Mononuclear cell (primary cell): ENCODE data around the gene FOLH1. TPM values are rescaled to one million over a fixed set of nuclear protein-coding genes. Genes with fewer than 3 reads are reported as not detected.
"Not testable (repeated sequence)": the region's sequence is repeated elsewhere in the genome, so short reads cannot be mapped to it uniquely, and the experiment has no call there.

ENCODE experiments used
- H3K27me3 ChIP-seq: 2 replicates; pipeline ENCODE4 v1.6.0; 2011; ENCODE audit warnings: low read length, control low read depth; ENCODE audit not compliant: insufficient read depth
- H3K4me1 ChIP-seq: 2 replicates; pipeline ENCODE4 v1.5.1; 2011; ENCODE audit warnings: mild to moderate bottlenecking, low read length, control low read depth; ENCODE audit not compliant: insufficient read depth
- H3K4me3 ChIP-seq: 2 replicates; pipeline ENCODE4 v1.5.1; 2011; ENCODE audit warnings: mild to moderate bottlenecking, low read length, moderate library complexity
- H3K9me3 ChIP-seq: 2 replicates; pipeline ENCODE4 v1.5.1; 2011; ENCODE audit warnings: low read depth, mild to moderate bottlenecking, control low read depth, low read length
- total RNA-seq: library from RNA; depleted of rRNA; stranded (reverse); fragments of >200 nt; gene quantifications from one replicate; pipeline ENCODE4 v1.2.3, GENCODE V29; 2012

FOLH1 gene
- total RNA-seq, 1 donor: not detected

GRCh38 chr11:49202287-49202976 is 6.0 kb downstream of the FOLH1 start:
- Histone ChIP-seq H3K9me3 (no peaks in the 10 kb centered on the region), H3K4me1 (no peaks in the 10 kb centered on the region), H3K4me3 (no peak overlapping the region), H3K27me3 (no peaks in the 10 kb centered on the region)

GRCh38 chr11:49196775-49197174 is 11.6 kb downstream of the FOLH1 start:
- H3K4me1 ChIP-seq, H3K9me3 ChIP-seq, H3K27me3 ChIP-seq, H3K4me3 ChIP-seq: not testable (repeated sequence)

- not testable (repeated sequence) for H3K27me3 ChIP-seq, H3K9me3 ChIP-seq, H3K4me3 ChIP-seq, H3K4me1 ChIP-seq
Measured at GRCh38 chr11:49196002-49196401, 12.4 kb downstream of the FOLH1 start.

GRCh38 chr11:49190287-49190686 is 18.1 kb downstream of the FOLH1 start:
- H3K9me3 ChIP-seq, H3K4me1 ChIP-seq, H3K27me3 ChIP-seq, H3K4me3 ChIP-seq: not testable (repeated sequence)

GRCh38 chr11:49186225-49186624 is 22.2 kb downstream of the FOLH1 start:
- not testable (repeated sequence) for H3K4me1 ChIP-seq, H3K27me3 ChIP-seq, H3K9me3 ChIP-seq, H3K4me3 ChIP-seq

GRCh38 chr11:49185597-49185996 is 22.8 kb downstream of the FOLH1 start:
- not testable (repeated sequence) for H3K4me1 ChIP-seq, H3K4me3 ChIP-seq, H3K9me3 ChIP-seq, H3K27me3 ChIP-seq

- H3K4me3 ChIP-seq, H3K9me3 ChIP-seq, H3K27me3 ChIP-seq, H3K4me1 ChIP-seq: not testable (repeated sequence)
Measured at GRCh38 chr11:49184756-49185155, 23.6 kb downstream of the FOLH1 start.

GRCh38 chr11:49177936-49178335 is 30.5 kb downstream of the FOLH1 start:
- not testable (repeated sequence) for H3K9me3 ChIP-seq, H3K4me3 ChIP-seq, H3K27me3 ChIP-seq, H3K4me1 ChIP-seq

- H3K4me3 ChIP-seq, H3K4me1 ChIP-seq, H3K9me3 ChIP-seq, H3K27me3 ChIP-seq: not testable (repeated sequence)
Measured at GRCh38 chr11:49175378-49175777, 33.0 kb downstream of the FOLH1 start.

GRCh38 chr11:49174691-49175366 is 33.6 kb downstream of the FOLH1 start:
- H3K27me3 ChIP-seq, H3K9me3 ChIP-seq, H3K4me3 ChIP-seq, H3K4me1 ChIP-seq: not testable (repeated sequence)

GRCh38 chr11:49171613-49172012 is 36.8 kb downstream of the FOLH1 start:
- not testable (repeated sequence) for H3K9me3 ChIP-seq, H3K27me3 ChIP-seq, H3K4me3 ChIP-seq, H3K4me1 ChIP-seq

GRCh38 chr11:49169579-49169978 is 38.8 kb downstream of the FOLH1 start:
- not testable (repeated sequence) for H3K27me3 ChIP-seq, H3K9me3 ChIP-seq, H3K4me3 ChIP-seq, H3K4me1 ChIP-seq

GRCh38 chr11:49168992-49169391 is 39.4 kb downstream of the FOLH1 start:
- H3K4me1 ChIP-seq, H3K4me3 ChIP-seq, H3K9me3 ChIP-seq, H3K27me3 ChIP-seq: not testable (repeated sequence)

GRCh38 chr11:49151211-49151610 is 57.2 kb downstream of the FOLH1 start:
- H3K4me3 ChIP-seq: no peak overlapping the region
- H3K4me1 ChIP-seq: no peaks in the 10 kb centered on the region
- no peaks in the 10 kb centered on the region for H3K27me3 ChIP-seq
- H3K9me3 ChIP-seq: no peaks in the 10 kb centered on the region

GRCh38 chr11:49102356-49102755 is 106.0 kb downstream of the FOLH1 start:
- not testable (repeated sequence) for H3K9me3 ChIP-seq, H3K27me3 ChIP-seq, H3K4me1 ChIP-seq, H3K4me3 ChIP-seq
